HEK293T (cell line): Measurements from ENCODE around the gene PALLD.

Source experiments
- BHLHE40 ChIP-seq: fragments of 450-650 bp; IDR thresholded peaks from 2 replicates; pipeline ENCODE4 v1.6.1; 2016; ENCODE audit warnings: mild to moderate bottlenecking, moderate library complexity, borderline replicate concordance
- ELF4 ChIP-seq: fragments of 450-650 bp; IDR thresholded peaks from 2 replicates; pipeline ENCODE4 v1.6.1; 2017; ENCODE audit warnings: antibody characterized with exemption
- FOXA1 ChIP-seq: fragments of 450-650 bp; IDR thresholded peaks from 2 replicates; pipeline ENCODE4 v1.6.1; 2016; ENCODE audit warnings: mild to moderate bottlenecking
- L3MBTL2 ChIP-seq: fragments of 450-650 bp; conservative IDR thresholded peaks from 2 replicates; pipeline ENCODE4 v1.6.1; 2016; ENCODE audit warnings: mild to moderate bottlenecking
- SP1 ChIP-seq: fragments of 450-650 bp; IDR thresholded peaks from 2 replicates; pipeline ENCODE4 v1.6.1; 2017
- SUZ12 ChIP-seq: fragments of 450-650 bp; IDR thresholded peaks from 2 replicates; pipeline ENCODE4 v1.6.1; 2016; ENCODE audit warnings: mild to moderate bottlenecking
- TARDBP ChIP-seq: fragments of 450-650 bp; IDR thresholded peaks from 2 replicates; pipeline ENCODE4 v1.6.1; 2016
- ZNF384 ChIP-seq: fragments of 450-650 bp; IDR thresholded peaks from 2 replicates; pipeline ENCODE4 v1.6.1; 2016
- TF ChIP-seq, protein P1 (sequence below): fragments of 450-650 bp; IDR thresholded peaks from 2 replicates; pipeline ENCODE4 v1.6.1; 2016

- TF ChIP-seq SUZ12 (no peak), TARDBP (no peak), SP1 (no peak), FOXA1 (no peak), ELF4 (no peak), L3MBTL2 (no peak), ZNF384 (no peak), BHLHE40 (no peak)
- TF ChIP-seq, protein P1, sequence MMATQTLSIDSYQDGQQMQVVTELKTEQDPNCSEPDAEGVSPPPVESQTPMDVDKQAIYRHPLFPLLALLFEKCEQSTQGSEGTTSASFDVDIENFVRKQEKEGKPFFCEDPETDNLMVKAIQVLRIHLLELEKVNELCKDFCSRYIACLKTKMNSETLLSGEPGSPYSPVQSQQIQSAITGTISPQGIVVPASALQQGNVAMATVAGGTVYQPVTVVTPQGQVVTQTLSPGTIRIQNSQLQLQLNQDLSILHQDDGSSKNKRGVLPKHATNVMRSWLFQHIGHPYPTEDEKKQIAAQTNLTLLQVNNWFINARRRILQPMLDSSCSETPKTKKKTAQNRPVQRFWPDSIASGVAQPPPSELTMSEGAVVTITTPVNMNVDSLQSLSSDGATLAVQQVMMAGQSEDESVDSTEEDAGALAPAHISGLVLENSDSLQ: no peak
These were observed 75.2 kb downstream of the PALLD start for GRCh38 chr4:168572002-168572401.
